ENCODE measurements around the gene RBM3.

The RBM3 gene

GRCh38 chrX:48590203-48591103, 16.2 kb downstream of the RBM3 start:
- Histone ChIP-seq H3K27me3 (ENCODE audit: low read depth) (no peaks in the 10 kb centered on the region), H3K4me1 (no peaks in the 10 kb centered on the region), H3K36me3 (replicated peaks) (no peaks in the 10 kb centered on the region), H3K4me3 (no peak overlapping the region), H3K9me3 (no peaks in the 10 kb centered on the region)
- in situ Hi-C loops (cut with MboI; ENCODE audit: low sequenced_read_pairs): no loop called here
- DNase-seq (ENCODE audit: low spot score in 2 of 2): no peak

- Histone ChIP-seq H3K4me1 (no peaks in the 10 kb centered on the region), H3K36me3 (replicated peaks) (no peaks in the 10 kb centered on the region), H3K9me3 (no peaks in the 10 kb centered on the region), H3K27me3 (ENCODE audit: low read depth) (no peaks in the 10 kb centered on the region), H3K4me3 (no peak overlapping the region)
- in situ Hi-C loops (cut with MboI; ENCODE audit: low sequenced_read_pairs): no loop called here
- DNase-seq (ENCODE audit: low spot score in 2 of 2): no peak
Measured at GRCh38 chrX:48591255-48591791, 17.0 kb downstream of the RBM3 start.

- H3K4me1 ChIP-seq: peaks cover 5% of the 10 kb centered on the region
- no peak overlapping the region for H3K4me3 ChIP-seq
- no peaks in the 10 kb centered on the region for H3K36me3 ChIP-seq (replicated peaks)
- no peaks in the 10 kb centered on the region for H3K27me3 ChIP-seq (ENCODE audit: low read depth)
- DNase-seq (ENCODE audit: low spot score in 2 of 2): no peak
- in situ Hi-C loops (cut with MboI; ENCODE audit: low sequenced_read_pairs): no loop called here
- H3K9me3 ChIP-seq: no peaks in the 10 kb centered on the region
Measured at GRCh38 chrX:48592971-48593370, 18.7 kb downstream of the RBM3 start.

- no peaks in the 10 kb centered on the region for H3K9me3 ChIP-seq
- no peaks in the 10 kb centered on the region for H3K27me3 ChIP-seq (ENCODE audit: low read depth)
- H3K4me1 ChIP-seq: peaks cover 7% of the 10 kb centered on the region
- no peak for DNase-seq (ENCODE audit: low spot score in 2 of 2)
- no peak overlapping the region for H3K4me3 ChIP-seq
- in situ Hi-C loops (cut with MboI; ENCODE audit: low sequenced_read_pairs): no loop called here
- peaks cover 21% of the 10 kb centered on the region for H3K36me3 ChIP-seq (replicated peaks)
Measured at GRCh38 chrX:48595929-48596328, 21.6 kb downstream of the RBM3 start.

- no peaks in the 10 kb centered on the region for H3K27me3 ChIP-seq (ENCODE audit: low read depth)
- H3K4me3 ChIP-seq: peak within 1 kb of the TSS; percentile 90
- H3K9me3 ChIP-seq: no peaks in the 10 kb centered on the region
- peaks cover 31% of the 10 kb centered on the region for H3K36me3 ChIP-seq (replicated peaks)
- DNase-seq (ENCODE audit: low spot score in 2 of 2): peak; percentile 92 to 97
- in situ Hi-C loops (cut with MboI; ENCODE audit: low sequenced_read_pairs): no loop called here
- peaks cover 7% of the 10 kb centered on the region for H3K4me1 ChIP-seq
Measured at GRCh38 chrX:48597353-48598264, 23.3 kb downstream of the RBM3 start, which contains the start of gene WDR13. Gene WDR13 (plus strand): TSS chrX:48597492. CDS start chrX:48597997, 505 bp downstream.

- peak overlapping the region; percentile 90 for H3K4me3 ChIP-seq
Measured at GRCh38 chrX:48598614-48599013, 24.3 kb downstream of the RBM3 start.

GRCh38 chrX:48599341-48599740, 25.1 kb downstream of the RBM3 start:
- Histone ChIP-seq H3K27me3 (ENCODE audit: low read depth) (no peaks in the 10 kb centered on the region), H3K36me3 (replicated peaks) (peaks cover 37% of the 10 kb centered on the region), H3K9me3 (no peaks in the 10 kb centered on the region), H3K4me3 (no peak overlapping the region), H3K4me1 (peaks cover 7% of the 10 kb centered on the region)
- no peak for DNase-seq (ENCODE audit: low spot score in 2 of 2)
- in situ Hi-C loops (cut with MboI; ENCODE audit: low sequenced_read_pairs): no loop called here

More at GRCh38 chrX:48598614-48599013, 24.3 kb downstream of the RBM3 start:
- Histone ChIP-seq H3K9me3 (no peaks in the 10 kb centered on the region), H3K36me3 (replicated peaks) (peaks cover 37% of the 10 kb centered on the region), H3K4me1 (peaks cover 7% of the 10 kb centered on the region), H3K27me3 (ENCODE audit: low read depth) (no peaks in the 10 kb centered on the region)
- no peak for DNase-seq (ENCODE audit: low spot score in 2 of 2)
- in situ Hi-C loops (cut with MboI; ENCODE audit: low sequenced_read_pairs): no loop called here

- in situ Hi-C loops (cut with MboI; ENCODE audit: low sequenced_read_pairs): no loop called here
- Histone ChIP-seq H3K4me3 (no peak overlapping the region), H3K9me3 (no peaks in the 10 kb centered on the region), H3K4me1 (peaks cover 7% of the 10 kb centered on the region), H3K27me3 (ENCODE audit: low read depth) (no peaks in the 10 kb centered on the region), H3K36me3 (replicated peaks) (peaks cover 37% of the 10 kb centered on the region)
- DNase-seq (ENCODE audit: low spot score in 2 of 2): no peak
Measured at GRCh38 chrX:48600226-48600625, 25.9 kb downstream of the RBM3 start.

GRCh38 chrX:48601741-48602394, 27.6 kb downstream of the RBM3 start:
- Histone ChIP-seq H3K36me3 (replicated peaks) (peaks cover 37% of the 10 kb centered on the region), H3K4me3 (no peak overlapping the region), H3K27me3 (ENCODE audit: low read depth) (no peaks in the 10 kb centered on the region), H3K9me3 (no peaks in the 10 kb centered on the region), H3K4me1 (peaks cover 6% of the 10 kb centered on the region)
- in situ Hi-C loops (cut with MboI; ENCODE audit: low sequenced_read_pairs): no loop called here
- no peak for DNase-seq (ENCODE audit: low spot score in 2 of 2)

GRCh38 chrX:48604701-48605100, 30.4 kb downstream of the RBM3 start:
- no peaks in the 10 kb centered on the region for H3K4me1 ChIP-seq
- H3K27me3 ChIP-seq (ENCODE audit: low read depth): no peaks in the 10 kb centered on the region
- no peaks in the 10 kb centered on the region for H3K9me3 ChIP-seq
- H3K36me3 ChIP-seq (replicated peaks): peaks cover 24% of the 10 kb centered on the region
- in situ Hi-C loops (cut with MboI; ENCODE audit: low sequenced_read_pairs): no loop called here
- H3K4me3 ChIP-seq: no peak overlapping the region
- DNase-seq (ENCODE audit: low spot score in 2 of 2): no peak

- Histone ChIP-seq H3K9me3 (no peaks in the 10 kb centered on the region), H3K36me3 (replicated peaks) (peaks cover 16% of the 10 kb centered on the region), H3K27me3 (ENCODE audit: low read depth) (no peaks in the 10 kb centered on the region), H3K4me3 (no peak overlapping the region), H3K4me1 (no peaks in the 10 kb centered on the region)
- no peak for DNase-seq (ENCODE audit: low spot score in 2 of 2)
- in situ Hi-C loops (cut with MboI; ENCODE audit: low sequenced_read_pairs): no loop called here
Measured at GRCh38 chrX:48606091-48606490, 31.8 kb downstream of the RBM3 start.

GRCh38 chrX:48611703-48612102, 37.4 kb downstream of the RBM3 start:
- in situ Hi-C loops (cut with MboI; ENCODE audit: low sequenced_read_pairs): no loop called here
- H3K4me3 ChIP-seq: no peak overlapping the region
- no peak for DNase-seq (ENCODE audit: low spot score in 2 of 2)
- H3K4me1 ChIP-seq: no peaks in the 10 kb centered on the region
- H3K27me3 ChIP-seq (ENCODE audit: low read depth): no peaks in the 10 kb centered on the region
- no peaks in the 10 kb centered on the region for H3K36me3 ChIP-seq (replicated peaks)
- H3K9me3 ChIP-seq: no peaks in the 10 kb centered on the region

GRCh38 chrX:48613502-48614160, 39.3 kb downstream of the RBM3 start:
- H3K4me1 ChIP-seq: no peaks in the 10 kb centered on the region
- in situ Hi-C loops (cut with MboI; ENCODE audit: low sequenced_read_pairs): no loop called here
- no peaks in the 10 kb centered on the region for H3K36me3 ChIP-seq (replicated peaks)
- H3K27me3 ChIP-seq (ENCODE audit: low read depth): no peaks in the 10 kb centered on the region
- H3K9me3 ChIP-seq: no peaks in the 10 kb centered on the region
- no peak for DNase-seq (ENCODE audit: low spot score in 2 of 2)
- H3K4me3 ChIP-seq: no peak overlapping the region

All from HAP-1 (cell line).